BLaER1 treated with 17β-estradiol and CSF1 and Interleukin-3, amounts not matched to agents 10 nM and 100 nM (cell line): ENCODE measurements around the gene SLC29A3.
A peak's percentile ranks its signal among the peaks of the same experiment; 100 is the strongest.

Experiments used
- H3K27ac ChIP-seq, 11 experiments: shearing (Covaris generic); formaldehyde crosslinking; 2 replicates each; pipeline ENCODE4 v1.8.1; 2022
- H3K27me3 ChIP-seq, 11 experiments: shearing (Covaris generic); formaldehyde crosslinking; 2 replicates each; pipeline ENCODE4 v1.8.1; 2022
- H3K36me3 ChIP-seq, 11 experiments: shearing (Covaris generic); formaldehyde crosslinking; 2 replicates each; pipeline ENCODE4 v1.8.1; 2022
- H3K4me1 ChIP-seq, 10 experiments: shearing (Covaris generic); formaldehyde crosslinking; 2 replicates each; pipeline ENCODE4 v1.8.1; 2022
- H3K4me2 ChIP-seq, 11 experiments: shearing (Covaris generic); formaldehyde crosslinking; 2 replicates each; pipeline ENCODE4 v1.8.1; 2022
- H3K4me3 ChIP-seq, 10 experiments: shearing (Covaris generic); formaldehyde crosslinking; 2 replicates each; pipeline ENCODE4 v1.8.1; 2022
- H3K9ac ChIP-seq, 11 experiments: shearing (Covaris generic); formaldehyde crosslinking; 2 replicates each; pipeline ENCODE4 v1.8.1; 2022
- H3K9me3 ChIP-seq, 11 experiments: shearing (Covaris generic); formaldehyde crosslinking; replicated peaks in 1 of 11; 2 replicates each; pipeline ENCODE4 v1.8.1; 2022
- H4K20me1 ChIP-seq, 11 experiments: shearing (Covaris generic); formaldehyde crosslinking; 2 replicates each; pipeline ENCODE4 v1.8.1; 2022
- Cebpa-rat ChIP-seq, 11 experiments: shearing (Covaris generic); IDR thresholded peaks; 2 replicates each; pipeline ENCODE4 v1.8.1; 2022

Gene SLC29A3

GRCh38 chr10:71312220-71312619 lies 6.8 kb upstream of the SLC29A3 start:
- H3K36me3 ChIP-seq, result no peaks in the 10 kb centered on the region

GRCh38 chr10:71312811-71313789 lies 6.0 kb upstream of the SLC29A3 start:
- Histone ChIP-seq H3K9me3 (no peaks in the 10 kb centered on the region), H3K4me2 (no peak overlapping the region), H3K4me1 (peaks cover 37 to 53% (median 47%) of the 10 kb centered on the region in 10 experiments), H3K27ac (no peak overlapping the region), H3K36me3 (no peaks in the 10 kb centered on the region), H3K27me3 (no peaks in the 10 kb centered on the region), H4K20me1 (no peaks in the 10 kb centered on the region), H3K9ac (peak overlapping the region in 2 of 11 experiments; percentile 5 to 13; a peak in 1 of 22 replicates), H3K4me3 (no peak overlapping the region)
- TF ChIP-seq Cebpa-rat (IDR thresholded peaks at IDR 0.05), result no peak

More at GRCh38 chr10:71312220-71312619, 6.8 kb upstream of the SLC29A3 start:
- Histone ChIP-seq H3K9ac (no peak overlapping the region), H4K20me1 (no peaks in the 10 kb centered on the region), H3K4me3 (no peak overlapping the region), H3K27ac (no peak overlapping the region), H3K4me1 (peaks cover 28 to 60% (median 38%) of the 10 kb centered on the region in 10 experiments), H3K27me3 (no peaks in the 10 kb centered on the region), H3K4me2 (no peak overlapping the region), H3K9me3 (no peaks in the 10 kb centered on the region)
- no peak for TF ChIP-seq Cebpa-rat (IDR thresholded peaks at IDR 0.05)

GRCh38 chr10:71314028-71314693 lies 4.9 kb upstream of the SLC29A3 start:
- Histone ChIP-seq H3K36me3 (no peaks in the 10 kb centered on the region), H3K9me3 (no peaks in the 10 kb centered on the region), H3K27me3 (no peaks in the 10 kb centered on the region), H3K4me1 (peaks cover 45 to 58% (median 48%) of the 10 kb centered on the region in 10 experiments), H3K4me2 (peak overlapping the region; percentile 48 to 88 (median 80); a peak in 21 of 22 replicates), H3K9ac (peak overlapping the region in 9 of 11 experiments; percentile 20 to 78 (median 61); a peak in 13 of 22 replicates), H3K27ac (peak overlapping the region in 9 of 11 experiments; percentile 37 to 95 (median 92); a peak in 17 of 22 replicates), H4K20me1 (no peaks in the 10 kb centered on the region), H3K4me3 (0 out of 20 replicates have a peak overlapping the region, but pooled peaks of 1 of the 10 experiments have one; percentile 29)
- TF ChIP-seq Cebpa-rat (IDR thresholded peaks at IDR 0.05), result no peak

GRCh38 chr10:71314694-71315225 lies 4.3 kb upstream of the SLC29A3 start:
- H3K27ac ChIP-seq, result peak overlapping the region in 9 of 11 experiments; percentile 37 to 95 (median 92); a peak in 17 of 22 replicates
- H3K27me3 ChIP-seq, result no peaks in the 10 kb centered on the region
- H3K4me2 ChIP-seq, result peak overlapping the region; percentile 48 to 88 (median 80); a peak in 21 of 22 replicates
- no peak for TF ChIP-seq Cebpa-rat (IDR thresholded peaks at IDR 0.05)
- 0 out of 20 replicates have a peak overlapping the region, but pooled peaks of 1 of the 10 experiments have one; percentile 29 for H3K4me3 ChIP-seq
- H3K4me1 ChIP-seq, result peaks cover 42 to 55% (median 49%) of the 10 kb centered on the region in 10 experiments
- H3K9me3 ChIP-seq, result no peaks in the 10 kb centered on the region
- H3K36me3 ChIP-seq, result no peaks in the 10 kb centered on the region
- peaks cover 0 to 2% (median 0%) of the 10 kb centered on the region in 11 experiments; a peak in 1 of 22 replicates for H4K20me1 ChIP-seq
- H3K9ac ChIP-seq, result peak overlapping the region in 9 of 11 experiments; percentile 20 to 78 (median 61); a peak in 13 of 22 replicates

- Histone ChIP-seq H3K4me3 (0 out of 20 replicates have a peak overlapping the region, but pooled peaks of 1 of the 10 experiments have one; percentile 28), H3K36me3 (no peaks in the 10 kb centered on the region), H3K27ac (peak overlapping the region in 9 of 11 experiments; percentile 59 to 95 (median 92); a peak in 19 of 22 replicates), H3K27me3 (no peaks in the 10 kb centered on the region), H3K9me3 (no peaks in the 10 kb centered on the region), H4K20me1 (peaks cover 0 to 14% (median 0%) of the 10 kb centered on the region in 11 experiments; a peak in 6 of 22 replicates), H3K4me1 (peaks cover 45 to 63% (median 59%) of the 10 kb centered on the region in 10 experiments), H3K9ac (peak overlapping the region in 9 of 11 experiments; percentile 26 to 78 (median 68); a peak in 17 of 22 replicates), H3K4me2 (peak overlapping the region; percentile 62 to 88 (median 82))
- no peak for TF ChIP-seq Cebpa-rat (IDR thresholded peaks at IDR 0.05)
Measured at GRCh38 chr10:71316056-71316785, 2.8 kb upstream of the SLC29A3 start.

- Histone ChIP-seq H3K4me2 (peak overlapping the region; percentile 62 to 88 (median 82)), H3K9me3 (no peaks in the 10 kb centered on the region), H3K36me3 (no peaks in the 10 kb centered on the region), H3K4me3 (0 out of 20 replicates have a peak overlapping the region, but pooled peaks of 1 of the 10 experiments have one; percentile 28), H3K27ac (peak overlapping the region in 9 of 11 experiments; percentile 59 to 95 (median 92); a peak in 19 of 22 replicates), H3K9ac (peak overlapping the region in 10 of 11 experiments; percentile 4 to 78 (median 68); a peak in 17 of 22 replicates), H4K20me1 (peaks cover 0 to 18% (median 4%) of the 10 kb centered on the region in 11 experiments; a peak in 6 of 22 replicates), H3K27me3 (no peaks in the 10 kb centered on the region), H3K4me1 (peaks cover 45 to 67% (median 61%) of the 10 kb centered on the region in 10 experiments)
- no peak for TF ChIP-seq Cebpa-rat (IDR thresholded peaks at IDR 0.05)
Measured at GRCh38 chr10:71316786-71317160, 2.3 kb upstream of the SLC29A3 start.

GRCh38 chr10:71317739-71318138 lies 1.3 kb upstream of the SLC29A3 start:
- Histone ChIP-seq H3K4me3 (no peak overlapping the region), H3K4me2 (peak overlapping the region in 9 of 11 experiments; percentile 67 to 88 (median 83); a peak in 15 of 22 replicates), H3K9me3 (no peaks in the 10 kb centered on the region), H3K27me3 (no peaks in the 10 kb centered on the region), H4K20me1 (peaks cover 0 to 18% (median 4%) of the 10 kb centered on the region in 11 experiments; a peak in 6 of 22 replicates), H3K9ac (peak overlapping the region in 2 of 11 experiments; percentile 76 to 78; a peak in 3 of 22 replicates), H3K27ac (peak overlapping the region in 8 of 11 experiments; percentile 77 to 95 (median 92); a peak in 13 of 22 replicates), H3K36me3 (peaks cover 2 to 8% (median 4%) of the 10 kb centered on the region in 11 experiments; a peak in 20 of 22 replicates), H3K4me1 (peaks cover 45 to 72% (median 65%) of the 10 kb centered on the region in 10 experiments)
- TF ChIP-seq Cebpa-rat (IDR thresholded peaks at IDR 0.05), result no peak
